Measurements from ENCODE around the gene ABLIM2. TPM values are rescaled to one million over a fixed set of nuclear protein-coding genes. Genes with fewer than 3 reads are reported as not detected.
A peak's percentile ranks its signal among the peaks of the same experiment; 100 is the strongest.

ABLIM2 gene
- total RNA-seq, 2 donors from 2014 or later: 6.0 to 20.8 TPM

DNA sequence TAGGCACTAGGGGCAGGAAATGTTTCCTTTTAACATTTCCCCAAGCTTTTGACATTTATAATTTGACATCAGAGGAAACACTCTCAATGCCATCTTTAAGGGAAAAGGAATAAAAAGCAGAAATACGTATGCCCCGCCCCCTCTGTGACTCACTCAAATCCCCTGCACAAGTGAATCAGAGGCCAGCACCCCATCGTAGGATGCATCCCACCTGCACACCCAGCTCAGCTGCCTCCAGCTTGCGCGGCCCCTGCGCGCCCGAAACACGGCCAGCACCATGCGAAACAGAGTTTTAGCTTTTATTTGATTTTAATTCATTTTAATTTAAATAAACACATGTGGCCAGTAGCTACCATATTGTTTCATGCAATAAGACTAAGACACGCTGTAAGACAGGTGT lies 29.5 kb downstream of the ABLIM2 start:
- Histone ChIP-seq H3K4me1 (no peaks in the 10 kb centered on the region), H3K27ac (no peak overlapping the region)

DNA sequence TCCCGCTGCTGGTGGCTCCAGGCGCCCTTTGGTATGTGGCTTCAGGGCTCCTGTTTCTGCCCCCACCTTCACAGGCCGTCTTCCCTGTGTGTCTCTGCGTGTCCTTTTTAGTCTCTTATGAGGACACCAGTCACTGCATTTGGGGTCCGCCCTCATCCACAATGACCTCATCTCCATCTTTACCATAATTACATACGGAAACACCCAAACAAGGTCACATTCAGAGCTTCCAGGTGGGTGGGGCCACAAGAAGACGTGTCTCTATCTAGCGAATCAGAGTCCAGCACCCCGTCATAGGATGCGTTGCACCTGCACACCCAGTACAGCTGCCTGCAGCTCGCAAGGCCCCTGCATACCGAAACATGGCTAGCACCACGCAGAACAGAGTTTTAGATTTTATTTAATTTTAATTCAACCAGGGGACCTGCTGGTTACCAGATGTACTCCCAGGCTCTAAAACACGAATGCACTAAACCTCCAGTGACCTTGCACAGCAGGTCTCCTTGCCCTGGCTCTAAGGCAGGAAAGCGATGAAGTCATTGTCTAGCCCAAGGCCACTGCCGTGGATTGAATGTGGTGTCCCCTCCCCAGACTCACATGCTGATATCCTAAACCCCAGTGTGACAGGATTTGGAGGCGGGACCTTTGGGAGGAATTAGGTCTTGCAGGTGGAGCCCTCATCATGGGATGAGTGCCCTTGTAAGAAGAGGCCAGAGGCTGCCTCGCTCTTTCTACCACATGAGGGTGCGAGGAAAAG lies 30.3 kb downstream of the ABLIM2 start:
- H3K4me3 ChIP-seq: no peak overlapping the region
- H3K27ac ChIP-seq: no peak overlapping the region
- no peaks in the 10 kb centered on the region for H3K36me3 ChIP-seq (replicated peaks in 1 of 2; ENCODE audit: insufficient read depth in 1 of 2, low read depth in 2 of 2)
- ATAC-seq: no peak
- no peaks in the 10 kb centered on the region for H3K9me3 ChIP-seq
- TF ChIP-seq, protein P1, sequence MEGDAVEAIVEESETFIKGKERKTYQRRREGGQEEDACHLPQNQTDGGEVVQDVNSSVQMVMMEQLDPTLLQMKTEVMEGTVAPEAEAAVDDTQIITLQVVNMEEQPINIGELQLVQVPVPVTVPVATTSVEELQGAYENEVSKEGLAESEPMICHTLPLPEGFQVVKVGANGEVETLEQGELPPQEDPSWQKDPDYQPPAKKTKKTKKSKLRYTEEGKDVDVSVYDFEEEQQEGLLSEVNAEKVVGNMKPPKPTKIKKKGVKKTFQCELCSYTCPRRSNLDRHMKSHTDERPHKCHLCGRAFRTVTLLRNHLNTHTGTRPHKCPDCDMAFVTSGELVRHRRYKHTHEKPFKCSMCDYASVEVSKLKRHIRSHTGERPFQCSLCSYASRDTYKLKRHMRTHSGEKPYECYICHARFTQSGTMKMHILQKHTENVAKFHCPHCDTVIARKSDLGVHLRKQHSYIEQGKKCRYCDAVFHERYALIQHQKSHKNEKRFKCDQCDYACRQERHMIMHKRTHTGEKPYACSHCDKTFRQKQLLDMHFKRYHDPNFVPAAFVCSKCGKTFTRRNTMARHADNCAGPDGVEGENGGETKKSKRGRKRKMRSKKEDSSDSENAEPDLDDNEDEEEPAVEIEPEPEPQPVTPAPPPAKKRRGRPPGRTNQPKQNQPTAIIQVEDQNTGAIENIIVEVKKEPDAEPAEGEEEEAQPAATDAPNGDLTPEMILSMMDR (IDR thresholded peaks at IDR 0.05): no peak
- TF ChIP-seq POLR2A (IDR thresholded peaks at IDR 0.05): no peak
- H3K27me3 ChIP-seq: no peaks in the 10 kb centered on the region
- WGBS, 2 donors: 82 to 83% methylated on average over 15 to 19 of the region's 19 CpGs
- DNase-seq: peak in 1 of 4 donors; percentile 38
- no peaks in the 10 kb centered on the region for H3K4me1 ChIP-seq
- intact Hi-C loops (cut with DNase I): no loop called here

More for the DNA sequence above, 29.5 kb downstream of the ABLIM2 start:
- intact Hi-C loops (cut with DNase I): no loop called here
- TF ChIP-seq POLR2A (IDR thresholded peaks at IDR 0.05): no peak
- TF ChIP-seq, protein P1 (IDR thresholded peaks at IDR 0.05): no peak
- DNase-seq (no peak), ATAC-seq (no peak)
- H3K36me3 ChIP-seq (replicated peaks in 1 of 2; ENCODE audit: insufficient read depth in 1 of 2, low read depth in 2 of 2): no peaks in the 10 kb centered on the region
- no peak overlapping the region for H3K4me3 ChIP-seq
- no peaks in the 10 kb centered on the region for H3K9me3 ChIP-seq
- H3K27me3 ChIP-seq: no peaks in the 10 kb centered on the region
- 89 to 94% methylated on average over 11 of the region's 11 CpGs for WGBS, 2 donors

DNA sequence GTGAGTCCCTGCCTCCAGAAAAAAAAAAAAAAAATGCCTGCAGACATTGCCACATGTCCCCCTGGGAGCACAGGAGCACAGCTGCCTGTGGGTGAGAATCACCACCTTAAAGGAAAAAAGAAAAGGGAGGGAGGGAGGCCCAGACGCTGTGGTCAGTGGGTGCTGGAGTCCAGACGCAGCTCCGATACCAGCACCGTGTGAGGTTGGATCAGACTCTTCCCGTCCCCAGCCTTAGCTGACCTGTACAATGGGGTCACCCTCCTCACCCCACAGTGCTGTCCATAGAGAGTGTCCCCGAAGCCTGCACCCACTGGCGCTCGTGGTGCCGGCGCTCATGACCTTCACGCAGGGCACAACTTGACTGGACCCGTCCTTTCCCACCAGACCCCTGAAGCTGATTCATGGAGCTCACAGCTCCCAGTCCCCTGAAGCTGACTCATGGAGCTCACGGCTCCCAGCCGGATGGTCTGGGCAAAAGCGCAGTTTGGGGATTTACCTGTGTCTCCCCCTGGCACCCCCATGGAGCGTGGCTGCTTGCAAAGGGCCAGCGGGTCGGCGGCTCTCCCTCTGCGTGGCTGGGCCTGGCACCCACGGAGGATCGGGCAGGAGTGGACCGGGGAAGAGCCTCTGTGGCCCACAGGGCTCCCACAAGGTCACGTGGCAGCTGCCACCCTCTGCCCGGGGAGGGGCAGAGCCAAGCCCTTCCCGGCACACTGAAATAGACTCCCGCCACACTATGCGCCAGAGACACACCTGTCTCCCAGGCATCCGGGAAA lies 31.4 kb downstream of the ABLIM2 start:
- Histone ChIP-seq H3K4me3 (no peak overlapping the region), H3K4me1 (no peaks in the 10 kb centered on the region), H3K9me3 (no peaks in the 10 kb centered on the region), H3K27me3 (no peaks in the 10 kb centered on the region), H3K36me3 (replicated peaks in 1 of 2; ENCODE audit: insufficient read depth in 1 of 2, low read depth in 2 of 2) (no peaks in the 10 kb centered on the region), H3K27ac (no peak overlapping the region)
- intact Hi-C loops (cut with DNase I): no loop called here
- TF ChIP-seq, protein P1 (IDR thresholded peaks at IDR 0.05): no peak
- TF ChIP-seq POLR2A (IDR thresholded peaks at IDR 0.05): no peak
- DNase-seq (no peak), ATAC-seq (no peak)
- 88 to 90% methylated on average over 13 to 29 of the region's 29 CpGs for WGBS, 2 donors

DNA sequence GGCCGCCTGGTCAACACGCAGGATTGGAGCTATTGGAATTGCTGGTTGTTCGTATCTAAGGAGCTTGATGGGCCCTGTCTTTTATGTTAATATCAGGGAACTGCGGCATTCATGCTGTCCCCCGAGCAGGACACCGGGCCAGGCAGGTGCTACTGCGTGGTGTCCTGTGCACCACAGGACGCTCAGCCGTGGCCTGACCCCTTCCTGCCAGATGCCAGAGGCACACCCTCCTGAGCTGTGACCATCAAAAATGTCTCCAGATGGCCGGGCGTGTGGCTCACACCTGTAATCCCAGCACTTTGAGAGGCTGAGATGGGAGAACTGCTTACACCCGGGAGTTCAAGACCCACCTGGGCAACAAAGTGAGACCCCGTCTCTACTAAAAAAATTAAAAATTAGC lies 32.1 kb downstream of the ABLIM2 start:
- intact Hi-C loops (cut with DNase I): no loop called here
- Histone ChIP-seq H3K27me3 (no peaks in the 10 kb centered on the region), H3K36me3 (replicated peaks in 1 of 2; ENCODE audit: insufficient read depth in 1 of 2, low read depth in 2 of 2) (no peaks in the 10 kb centered on the region), H3K27ac (no peak overlapping the region), H3K4me1 (no peaks in the 10 kb centered on the region), H3K4me3 (no peak overlapping the region), H3K9me3 (no peaks in the 10 kb centered on the region)
- no peak for DNase-seq
- TF ChIP-seq POLR2A (IDR thresholded peaks at IDR 0.05): no peak
- TF ChIP-seq, protein P1 (IDR thresholded peaks at IDR 0.05): no peak
- no peak for ATAC-seq
- 90 to 100% methylated on average over 6 to 13 of the region's 13 CpGs for WGBS, 2 donors

Measured in body of pancreas (tissue), 4 donors.